Measurements from ENCODE around the gene ATL1.
A peak's percentile ranks its signal among the peaks of the same experiment; 100 is the strongest.
"Not testable (repeated sequence)": the region's sequence is repeated elsewhere in the genome, so short reads cannot be mapped to it uniquely, and the experiment has no call there.

ATL1 gene

GRCh38 chr14:50534997-50535396 is 24.9 kb upstream of the ATL1 start:
- no peak for DNase-seq

GRCh38 chr14:50538034-50538433 is 21.9 kb upstream of the ATL1 start:
- not testable (repeated sequence) for DNase-seq

- DNase-seq: no peak
Observed at GRCh38 chr14:50539051-50539450, 20.9 kb upstream of the ATL1 start.

GRCh38 chr14:50541159-50541567 is 18.8 kb upstream of the ATL1 start:
- DNase-seq: no peak

- peak; percentile 51 for DNase-seq
Observed at GRCh38 chr14:50542941-50543418, 17.0 kb upstream of the ATL1 start.

GRCh38 chr14:50544911-50545310 is 15.0 kb upstream of the ATL1 start:
- no peak for DNase-seq

GRCh38 chr14:50545618-50546017 is 14.3 kb upstream of the ATL1 start:
- DNase-seq: no peak

- DNase-seq: no peak
Observed at GRCh38 chr14:50550294-50550693, 9.7 kb upstream of the ATL1 start.

- DNase-seq: no peak
Observed at GRCh38 chr14:50551877-50552276, 8.1 kb upstream of the ATL1 start.

- not testable (repeated sequence) for DNase-seq
Observed at GRCh38 chr14:50552796-50553195, 7.1 kb upstream of the ATL1 start.

- DNase-seq: peak; percentile 42
Observed at GRCh38 chr14:50560931-50561285, 963 bp downstream of the ATL1 start.

GRCh38 chr14:50562841-50563240 is 2.9 kb downstream of the ATL1 start:
- DNase-seq: no peak

- DNase-seq: no peak
Observed at GRCh38 chr14:50569714-50570274, 9.8 kb downstream of the ATL1 start.

- no peak for DNase-seq
Observed at GRCh38 chr14:50573862-50574261, 13.9 kb downstream of the ATL1 start.

GRCh38 chr14:50575769-50576168 is 15.8 kb downstream of the ATL1 start:
- DNase-seq: no peak

- DNase-seq: no peak
Observed at GRCh38 chr14:50577982-50578381, 18.0 kb downstream of the ATL1 start.

- DNase-seq: no peak
Observed at GRCh38 chr14:50578433-50578832, 18.5 kb downstream of the ATL1 start.

- no peak for DNase-seq
Observed at GRCh38 chr14:50590464-50590863, 30.5 kb downstream of the ATL1 start.

GRCh38 chr14:50594577-50595316 is 34.8 kb downstream of the ATL1 start:
- no peak for DNase-seq

- no peak for DNase-seq
Observed at GRCh38 chr14:50598765-50599164, 38.8 kb downstream of the ATL1 start.

- DNase-seq: peak; percentile 22
Observed at GRCh38 chr14:50599700-50600444, 39.9 kb downstream of the ATL1 start.

- DNase-seq: no peak
Observed at GRCh38 chr14:50600849-50601248, 40.9 kb downstream of the ATL1 start.

- DNase-seq: no peak
Observed at GRCh38 chr14:50601394-50601793, 41.4 kb downstream of the ATL1 start.

- no peak for DNase-seq
Observed at GRCh38 chr14:50602035-50602434, 42.1 kb downstream of the ATL1 start.
